ENCODE results near the gene MOCOS.
"Not testable (repeated sequence)": the region's sequence is repeated elsewhere in the genome, so short reads cannot be mapped to it uniquely, and the experiment has no call there.

Gene MOCOS

DNA sequence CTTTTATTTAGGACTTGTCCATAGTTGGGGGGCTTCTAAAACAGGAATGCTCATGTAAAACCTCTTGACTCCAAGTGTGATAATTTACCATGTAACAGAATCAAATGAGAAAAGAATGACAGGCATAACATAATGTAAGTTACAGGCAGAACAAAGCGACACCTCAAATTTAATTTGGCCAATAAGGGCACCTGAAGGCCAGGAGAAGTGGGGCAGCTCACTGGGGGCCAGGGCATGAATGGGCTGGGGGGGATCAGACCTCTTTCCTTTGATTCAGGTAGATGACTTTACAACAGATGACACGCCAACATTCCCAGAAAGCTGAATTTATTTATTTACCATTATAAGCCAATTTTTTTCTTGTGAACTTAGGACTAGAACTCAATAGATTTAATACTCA lies 14.5 kb downstream of the MOCOS start:
- no peak for DNase-seq

DNA sequence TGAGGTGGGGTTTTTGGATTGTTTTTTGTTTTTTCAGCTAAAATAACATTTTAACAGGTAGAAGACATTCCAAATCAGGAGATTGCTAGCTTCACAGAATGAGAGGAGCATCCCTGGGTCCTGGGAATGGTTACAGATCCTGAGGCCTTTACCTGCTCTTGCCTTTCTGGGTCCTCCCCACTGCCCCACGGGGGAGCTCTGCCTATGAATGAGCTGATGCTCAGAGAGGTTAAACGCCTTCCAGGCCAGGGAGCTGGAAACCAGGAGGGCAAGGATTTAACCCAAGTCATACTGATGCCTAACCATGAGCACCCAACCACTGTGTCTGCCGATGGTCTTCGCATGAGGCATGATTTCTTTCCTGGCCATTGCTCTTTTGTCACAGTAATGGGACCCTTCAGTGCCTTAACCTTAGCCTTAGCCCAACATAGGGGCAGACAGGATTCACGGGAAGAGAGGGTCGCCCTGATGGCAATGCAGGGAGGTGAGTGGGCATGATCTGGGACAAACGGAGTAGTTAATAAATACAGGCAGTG lies 16.1 kb downstream of the MOCOS start:
- no peak for DNase-seq

DNA sequence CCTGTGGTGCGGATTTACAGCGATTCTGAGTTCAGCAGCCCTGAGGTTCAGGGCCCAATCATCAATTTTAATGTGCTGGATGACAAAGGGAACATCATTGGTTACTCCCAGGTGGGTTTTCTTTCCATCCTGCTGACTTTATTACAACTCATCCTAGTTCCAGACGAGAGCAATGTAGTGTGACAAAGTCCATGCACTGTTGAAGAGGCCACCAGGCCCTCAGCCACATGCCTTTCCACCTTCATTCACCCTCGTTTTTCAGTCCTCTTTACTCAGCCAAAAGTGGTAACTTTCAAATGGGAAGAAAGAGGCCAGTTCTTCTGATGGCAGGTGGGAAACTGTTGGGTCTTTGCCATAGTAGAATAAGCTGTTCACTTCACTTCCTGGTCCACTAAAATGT lies 17.9 kb downstream of the MOCOS start:
- DNase-seq: no peak

DNA sequence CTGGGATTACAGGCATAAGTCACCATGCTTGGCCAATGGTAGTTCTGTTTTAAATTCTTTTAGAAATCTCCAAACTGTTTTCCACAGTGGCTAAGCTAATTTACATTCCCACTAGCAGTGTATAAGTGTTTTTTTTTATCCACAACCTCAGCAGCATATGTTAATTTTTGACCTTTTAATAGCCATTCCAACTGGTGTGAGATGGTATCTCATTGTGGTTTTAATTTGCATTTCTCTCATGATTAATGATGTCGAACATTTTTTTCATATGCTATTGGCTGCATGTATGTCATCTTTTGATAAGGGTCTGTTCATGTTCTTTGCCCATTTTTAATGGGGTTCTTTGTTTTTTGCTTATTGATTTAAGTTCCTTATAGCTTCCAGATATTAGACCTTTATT lies 20.0 kb downstream of the MOCOS start:
- no peak for DNase-seq

DNA sequence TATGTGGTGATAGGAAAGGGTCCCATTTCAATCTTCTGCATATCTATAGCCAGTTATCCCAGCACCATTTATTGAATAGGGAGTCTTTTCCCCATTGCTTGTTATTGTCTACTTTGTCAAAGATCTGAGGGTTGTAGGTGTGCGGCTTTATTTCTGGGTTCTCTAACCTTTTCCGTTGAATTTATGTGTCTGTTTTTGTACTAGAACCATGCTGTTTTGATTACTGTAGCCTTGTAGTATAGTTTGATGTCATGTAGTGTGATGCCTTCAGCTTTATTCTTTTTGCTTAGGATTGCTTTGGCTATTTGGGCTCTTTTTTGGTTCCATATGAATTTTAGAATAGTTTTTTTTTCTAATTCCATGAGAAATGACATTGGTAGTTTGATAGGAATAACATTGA lies 20.7 kb downstream of the MOCOS start:
- DNase-seq: not testable (repeated sequence)

DNA sequence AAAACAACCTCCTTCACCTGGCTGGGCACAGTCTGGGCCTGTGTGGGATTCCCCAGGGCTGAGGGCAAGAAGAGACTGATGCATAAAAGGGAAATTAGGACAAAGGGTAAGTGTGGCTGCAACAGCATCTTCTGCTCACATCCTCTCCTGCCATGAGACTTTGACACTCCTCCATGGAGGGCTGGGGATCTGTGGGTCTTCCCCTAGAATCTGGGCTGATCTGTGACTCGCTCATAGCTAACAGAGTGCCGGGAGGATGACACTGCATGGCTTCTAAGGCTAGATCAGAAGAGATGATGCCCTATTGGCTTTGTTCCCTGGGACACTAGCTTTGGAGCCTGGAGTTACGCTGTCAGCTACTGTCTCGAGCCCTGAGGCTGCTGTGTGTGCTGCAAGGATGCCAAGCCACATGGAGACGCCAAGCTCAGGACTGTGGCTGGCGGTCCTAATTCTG lies 24.3 kb downstream of the MOCOS start:
- DNase-seq: no peak

DNA sequence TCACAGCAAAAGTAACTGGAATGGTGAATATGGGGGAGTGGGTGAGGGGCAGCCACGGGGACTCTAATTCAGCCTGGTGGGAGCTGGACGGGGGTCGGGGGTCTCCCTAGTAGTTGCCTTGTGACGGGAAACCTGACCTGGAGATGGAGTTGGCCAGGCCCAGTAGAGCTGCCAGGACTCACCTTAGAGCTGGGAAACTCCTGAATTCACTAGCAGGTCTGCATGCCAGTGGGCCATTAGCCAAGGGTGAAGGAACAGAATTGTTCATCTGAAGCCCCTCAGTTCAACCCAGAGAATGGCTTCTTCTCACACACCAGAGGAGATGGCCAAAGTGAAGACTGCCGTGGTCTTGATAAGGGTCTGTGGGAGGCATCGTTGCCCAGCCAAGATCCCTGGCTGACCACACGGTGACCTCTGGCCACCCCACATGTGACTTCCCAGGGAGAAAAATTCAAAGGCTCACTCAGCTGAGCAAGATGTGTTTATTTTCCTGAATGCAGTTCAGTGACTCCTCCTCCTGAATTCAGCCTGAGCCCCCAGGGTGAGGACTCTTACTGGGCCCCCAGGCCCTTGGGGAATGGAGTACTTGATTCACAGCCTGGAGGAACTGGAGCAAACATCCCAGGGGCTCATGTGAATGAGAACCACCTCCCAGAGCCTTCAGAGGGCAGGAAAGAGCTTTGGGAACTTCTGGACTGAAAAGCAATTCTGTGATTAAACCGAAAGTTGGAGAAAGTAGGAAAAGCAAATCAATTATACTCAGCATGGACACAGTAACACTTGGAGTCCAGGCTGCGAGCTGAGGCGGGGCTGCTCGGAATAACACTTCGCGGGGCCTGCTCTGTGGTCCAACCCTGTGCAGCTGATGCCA lies 25.2 kb downstream of the MOCOS start:
- DNase-seq: no peak

DNA sequence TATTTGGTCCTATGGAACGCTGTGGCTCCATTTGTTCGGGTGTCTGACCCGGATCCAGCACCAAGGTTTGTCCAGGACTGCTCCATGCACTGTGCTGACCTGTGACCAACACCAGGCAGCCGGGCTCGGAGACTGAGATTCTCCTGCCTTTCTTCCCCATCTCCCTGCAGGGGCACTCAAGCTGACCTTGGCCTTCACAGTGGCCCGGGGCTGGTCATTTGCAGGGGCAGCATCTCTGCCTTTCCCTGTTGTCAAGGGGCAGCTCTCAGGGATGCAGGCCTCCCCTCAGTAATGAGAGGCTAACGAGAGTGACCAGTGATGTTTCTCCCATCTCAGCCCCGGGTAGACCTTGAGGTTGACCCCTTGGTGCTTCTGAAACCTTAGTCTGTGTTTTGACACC lies 27.5 kb downstream of the MOCOS start:
- no peak for DNase-seq

DNA sequence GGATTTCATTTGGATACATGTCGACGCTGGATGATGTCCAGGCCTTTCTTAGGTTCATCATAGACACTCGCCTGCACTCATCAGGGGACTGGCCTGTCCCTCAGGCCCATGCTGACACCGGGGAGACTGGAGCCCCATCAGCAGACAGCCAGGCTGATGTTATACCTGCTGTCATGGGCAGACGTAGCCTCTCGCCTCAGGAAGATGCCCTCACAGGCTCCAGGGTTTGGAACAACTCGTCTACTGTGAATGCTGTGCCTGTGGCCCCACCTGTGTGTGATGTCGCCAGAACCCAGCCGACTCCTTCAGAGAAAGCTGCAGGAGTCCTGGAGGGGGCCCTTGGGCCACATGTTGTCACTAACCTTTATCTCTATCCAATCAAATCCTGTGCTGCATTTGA lies 28.3 kb downstream of the MOCOS start:
- DNase-seq: no peak

DNA sequence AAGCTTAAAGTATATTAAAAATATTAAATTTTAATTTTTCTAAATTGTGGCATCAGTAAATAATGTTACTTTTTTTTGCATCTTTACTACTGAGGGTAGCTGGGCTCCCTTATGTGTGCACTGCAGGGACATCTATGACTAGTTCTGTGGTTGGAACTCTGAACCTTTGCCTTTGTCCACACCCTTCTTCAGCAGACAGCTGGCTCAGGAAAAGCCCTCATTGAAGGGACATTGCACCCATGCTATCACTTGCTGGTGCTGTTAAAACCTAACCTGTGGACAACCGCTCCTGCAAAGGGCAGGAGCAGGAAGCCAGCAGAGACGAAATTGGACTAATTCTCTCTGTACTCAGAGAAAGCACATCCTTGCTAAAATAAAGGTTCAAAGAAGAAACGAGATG lies 30.1 kb downstream of the MOCOS start:
- DNase-seq: no peak

DNA sequence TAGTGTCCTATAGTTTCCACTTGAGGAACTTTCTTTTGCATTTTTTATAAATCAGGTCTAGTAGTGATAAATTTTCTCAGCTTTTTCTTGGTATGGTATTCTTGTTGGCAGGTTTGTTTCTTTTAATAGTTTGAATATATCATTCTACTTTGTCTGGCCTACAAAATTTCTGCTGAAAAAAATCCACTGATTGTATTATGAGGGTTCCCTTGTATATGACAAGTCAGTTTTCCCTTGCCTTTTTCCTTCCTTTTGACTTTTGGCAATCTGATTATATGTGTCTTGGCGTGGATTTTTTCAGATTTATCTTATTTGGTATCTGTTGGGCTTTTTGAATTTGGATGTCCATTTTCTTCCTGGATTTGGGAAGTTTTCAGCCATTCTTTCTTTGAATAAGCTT lies 41.9 kb downstream of the MOCOS start:
- DNase-seq: no peak

DNA sequence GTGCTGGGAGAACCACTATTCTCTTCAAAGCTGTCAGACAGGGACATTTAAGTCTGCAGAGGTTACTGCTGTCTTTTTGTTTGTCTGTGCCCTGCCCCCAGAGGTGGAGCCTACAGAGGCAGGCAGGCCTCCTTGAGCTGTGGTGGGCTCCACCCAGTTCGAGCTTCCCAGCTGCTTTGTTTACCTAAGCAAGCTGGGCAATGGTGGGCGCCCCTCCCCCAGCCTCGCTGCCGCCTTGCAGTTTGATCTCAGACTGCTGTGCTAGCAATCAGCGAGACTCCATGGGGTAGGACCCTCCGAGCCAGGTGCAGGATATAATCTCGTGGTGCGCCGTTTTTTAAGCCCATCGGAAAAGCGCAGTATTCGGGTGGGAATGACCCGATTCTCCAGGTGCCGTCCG lies 53.2 kb downstream of the MOCOS start:
- DNase-seq: not testable (repeated sequence)

DNA sequence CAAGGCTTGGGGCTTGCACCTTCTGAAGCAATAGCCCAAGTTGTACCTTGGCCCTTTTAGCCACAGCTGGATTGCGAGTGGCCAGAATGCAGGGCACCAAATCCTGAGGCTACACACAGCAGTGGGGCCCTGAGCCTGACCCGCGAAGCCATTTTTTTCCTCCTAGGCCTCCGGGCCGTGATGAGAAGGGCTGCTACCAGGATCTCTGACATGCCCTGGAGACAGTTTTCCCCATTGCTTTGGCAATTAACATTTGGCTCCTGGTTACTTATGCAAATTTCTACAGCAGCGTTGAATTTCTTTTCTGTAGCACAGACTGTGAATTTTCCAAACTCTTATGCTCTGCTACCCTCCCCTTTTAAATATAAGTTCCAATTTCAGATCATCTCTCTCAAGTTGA lies 54.5 kb downstream of the MOCOS start:
- no peak for DNase-seq

DNA sequence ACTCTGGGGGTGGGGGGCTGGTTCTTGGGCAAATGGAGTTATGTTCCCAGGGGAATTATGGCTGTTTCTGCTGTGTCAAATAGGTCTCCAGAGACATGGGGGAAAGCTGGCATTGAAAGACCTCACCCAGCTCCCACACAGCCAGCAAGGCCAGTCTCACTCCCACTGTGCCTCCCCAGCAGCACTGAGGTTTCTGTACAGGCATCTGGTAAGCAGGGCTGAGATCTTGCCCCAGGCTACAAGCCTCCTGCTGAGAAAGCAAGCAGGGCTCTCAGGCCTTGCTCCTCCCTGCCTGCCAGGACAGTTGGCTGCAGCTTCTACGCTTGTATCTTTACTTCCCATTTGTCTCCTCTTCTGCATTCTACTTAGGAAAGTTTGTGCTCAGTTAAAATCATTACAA lies 59.7 kb downstream of the MOCOS start:
- DNase-seq: no peak

DNA sequence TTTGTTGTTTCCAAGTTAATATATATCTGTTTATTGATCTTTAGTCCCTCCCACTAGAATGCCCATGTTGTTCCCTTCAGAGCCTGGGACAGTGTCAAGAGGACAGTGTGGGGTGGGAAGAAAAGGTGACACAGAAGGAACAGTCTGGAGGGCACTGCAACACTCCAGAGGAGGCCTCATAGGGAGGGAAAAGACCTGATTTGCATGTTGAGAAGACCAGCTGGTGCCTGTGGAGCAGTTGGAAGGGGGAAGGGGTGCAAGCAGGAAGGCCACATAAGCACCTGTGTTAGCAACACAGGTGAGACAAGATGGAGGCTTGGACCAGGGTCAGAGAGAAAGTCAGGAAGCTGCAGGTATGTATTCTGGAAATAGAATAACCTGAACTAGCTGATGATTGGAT lies 62.1 kb downstream of the MOCOS start:
- no peak for DNase-seq

DNA sequence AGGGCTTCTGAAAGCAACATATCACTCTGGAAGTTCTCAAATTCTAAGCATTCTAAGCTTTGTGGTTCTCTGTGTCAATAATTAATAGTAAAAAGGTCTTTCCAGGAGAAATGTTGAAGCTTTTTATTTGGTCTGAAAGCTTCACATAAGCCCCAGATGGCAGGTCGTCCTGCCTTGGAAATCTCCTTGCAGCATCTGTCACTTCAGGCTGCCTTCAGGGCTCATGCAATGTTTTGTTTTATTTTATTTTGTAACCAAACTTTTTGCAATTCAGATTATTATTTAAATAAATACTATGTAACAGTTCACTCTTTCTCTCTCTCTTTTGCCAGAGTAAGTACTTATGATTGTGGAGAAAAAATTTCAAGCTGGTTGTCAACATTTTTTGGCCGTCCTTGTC lies 63.5 kb downstream of the MOCOS start:
- no peak for DNase-seq

DNA sequence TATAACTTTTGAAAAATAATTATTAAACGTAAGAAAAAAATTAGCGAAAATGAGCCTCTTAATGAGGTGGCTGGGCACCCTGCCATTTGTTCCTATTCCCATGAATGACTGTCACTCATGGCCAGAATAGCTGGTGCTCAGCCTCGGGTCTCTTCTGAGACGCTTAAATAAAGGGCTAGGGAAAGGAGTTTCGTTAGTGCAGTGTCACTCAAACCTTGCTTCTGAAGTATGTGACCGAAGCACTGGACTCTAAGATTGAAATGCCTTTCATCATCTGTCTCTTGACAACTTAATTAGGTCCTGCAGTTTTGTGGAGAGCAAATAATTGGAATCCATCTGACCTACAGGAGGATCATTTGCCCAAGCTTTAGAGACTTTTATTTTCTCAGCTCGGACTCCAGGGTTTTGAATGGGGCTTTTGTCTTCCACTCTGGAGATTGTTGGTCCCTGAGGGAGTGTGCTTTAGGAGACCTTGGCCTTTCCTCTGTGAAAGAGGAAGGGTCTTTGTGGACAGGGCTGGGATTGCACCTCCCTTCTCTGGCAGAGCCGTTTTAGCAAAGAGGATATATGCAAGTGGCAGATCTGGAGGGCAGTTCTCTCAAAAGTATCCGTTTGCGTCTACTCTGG lies 67.9 kb downstream of the MOCOS start:
- no peak for DNase-seq

DNA sequence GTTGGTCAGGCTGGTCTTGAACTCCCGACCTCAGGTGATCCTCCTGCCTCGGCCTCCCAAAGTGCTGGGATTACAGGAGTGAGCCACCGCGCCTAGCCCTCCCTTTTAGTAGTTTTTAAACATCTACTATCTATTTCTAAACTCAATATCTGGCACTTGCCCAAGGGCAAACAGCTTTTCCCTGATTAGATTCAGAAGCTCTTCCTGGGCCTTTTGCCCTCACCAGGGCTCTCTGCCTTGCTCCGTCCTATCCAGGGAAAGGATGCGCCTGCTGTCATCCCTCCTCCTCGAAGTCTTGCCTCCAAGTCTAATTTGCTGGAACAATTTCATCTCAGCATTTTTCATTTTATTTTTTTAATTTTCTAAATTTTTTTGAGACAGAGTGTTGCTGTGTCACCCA lies 68.8 kb downstream of the MOCOS start:
- no peak for DNase-seq

DNA sequence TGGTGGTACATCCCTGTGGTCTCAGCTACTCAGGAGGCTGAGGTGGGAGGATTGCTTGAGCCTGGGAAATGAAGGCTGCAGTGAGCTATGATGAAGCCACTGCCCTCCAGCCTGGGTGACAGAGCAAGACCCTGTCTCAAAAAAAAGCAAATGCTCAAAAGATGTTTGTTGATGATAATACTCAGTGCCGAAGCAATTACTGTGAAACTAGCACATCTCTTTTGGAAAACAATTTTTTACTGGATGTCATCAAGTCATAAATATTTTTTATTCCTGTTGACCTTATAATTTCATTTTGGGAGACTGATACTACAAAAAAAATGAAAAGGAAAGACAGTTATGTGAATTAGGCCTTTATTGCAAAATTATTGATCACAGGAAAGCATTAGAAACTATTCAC lies 75.7 kb downstream of the MOCOS start:
- DNase-seq: no peak

DNA sequence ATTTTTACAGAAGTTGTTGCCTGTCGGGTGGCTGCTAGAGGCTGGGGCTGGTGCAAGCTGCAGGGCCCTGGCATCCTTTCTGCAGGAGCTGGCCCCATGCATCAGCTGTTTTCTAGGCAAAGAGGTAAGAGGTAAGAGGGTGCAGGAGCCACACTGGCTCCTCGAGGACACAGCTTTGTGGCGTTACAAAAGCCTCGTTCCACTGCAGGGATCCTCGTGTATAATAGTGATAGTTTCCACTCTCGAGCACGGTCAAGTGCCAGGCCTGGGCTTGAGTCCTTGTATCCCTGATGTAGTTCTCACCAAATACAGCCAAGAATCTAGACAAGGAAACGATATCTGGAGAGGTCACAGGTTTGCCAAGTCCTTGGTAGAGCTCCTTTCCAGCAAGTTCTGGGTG lies 77.0 kb downstream of the MOCOS start:
- no peak for DNase-seq

DNA sequence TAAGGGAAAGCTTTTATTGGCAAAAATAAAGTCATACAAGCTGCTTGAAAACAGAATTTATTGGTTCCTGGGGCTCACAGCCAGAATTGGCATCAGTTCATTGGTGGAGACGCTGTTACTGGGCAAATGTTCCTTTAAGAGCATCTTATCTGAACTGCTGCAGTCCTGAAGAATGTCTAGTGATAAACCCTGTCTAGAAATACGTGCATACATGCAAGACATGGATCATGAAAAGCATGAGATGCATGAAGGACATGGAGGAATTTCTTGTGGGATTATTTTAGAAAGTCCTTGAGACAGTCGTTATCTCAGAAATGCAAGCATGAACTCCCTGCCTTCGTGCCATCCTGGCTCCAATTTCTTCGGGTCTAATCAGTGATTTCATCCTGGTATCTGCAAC lies 77.7 kb downstream of the MOCOS start:
- no peak for DNase-seq

DNA sequence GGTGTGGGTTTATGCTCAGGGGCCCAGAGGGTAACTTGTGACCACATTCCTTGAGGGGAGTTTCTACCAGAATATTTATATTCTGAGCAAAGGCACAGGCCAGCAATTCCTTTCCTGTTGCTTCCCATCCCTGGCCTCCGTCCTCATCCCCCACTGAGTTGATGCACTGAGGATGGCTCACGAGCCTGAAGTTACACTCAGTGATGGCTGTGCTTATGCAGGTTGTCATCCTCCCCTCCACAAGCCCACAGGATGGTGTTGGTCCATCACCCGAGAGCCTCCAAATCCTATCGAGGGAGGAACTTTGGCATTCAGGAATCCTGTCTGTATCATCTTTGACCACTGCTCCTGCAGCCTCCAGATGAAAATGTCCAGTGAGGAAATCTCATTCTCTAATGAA lies 81.9 kb downstream of the MOCOS start:
- no peak for DNase-seq

DNA sequence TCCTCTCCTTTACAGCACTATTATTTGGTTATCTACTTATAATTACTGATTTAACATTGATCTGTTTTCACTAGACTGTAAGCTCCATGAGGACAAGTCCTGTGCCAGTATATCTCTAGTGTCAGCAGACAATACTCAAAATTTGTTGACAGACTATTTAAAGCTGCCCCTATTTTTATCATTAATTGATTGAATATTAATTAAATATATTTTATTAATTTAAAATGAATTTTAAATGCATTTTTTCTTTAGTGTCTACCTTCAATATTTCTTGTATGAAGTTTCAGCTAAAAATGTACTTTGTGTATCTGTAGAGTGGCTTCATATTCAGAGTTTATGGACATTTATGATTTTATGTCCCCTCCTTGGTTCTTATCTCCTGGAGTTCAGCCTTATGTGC lies 83.9 kb downstream of the MOCOS start:
- DNase-seq: no peak

DNA sequence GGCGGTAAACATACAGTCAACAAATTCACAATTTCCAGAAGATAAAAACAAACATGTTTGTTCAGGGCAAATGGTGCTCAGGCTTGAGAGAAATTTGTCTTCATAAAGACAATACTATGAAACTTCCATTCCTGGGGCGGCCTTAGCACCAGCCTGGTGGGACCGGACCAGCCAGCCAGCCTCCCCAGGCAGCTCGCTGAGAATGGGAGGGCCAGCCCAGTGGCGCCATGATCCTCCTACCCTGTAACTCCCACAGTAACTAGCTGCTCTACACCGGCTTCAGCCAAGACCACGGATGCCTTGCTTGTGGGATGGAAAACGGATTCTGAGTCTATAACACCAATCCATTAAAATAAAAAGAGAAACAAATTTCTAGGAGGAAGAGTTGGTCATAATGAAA lies 86.0 kb downstream of the MOCOS start:
- no peak for DNase-seq

Data from left hindlimb (tissue), 1 donor.